Retina (tissue), 1 donor: ENCODE measurements around the gene CERCAM.

Source experiments
- DNase-seq: peaks from one replicate; pipeline ENCODE4 v3.0.0-alpha.2; 2016

The CERCAM gene, protein sequence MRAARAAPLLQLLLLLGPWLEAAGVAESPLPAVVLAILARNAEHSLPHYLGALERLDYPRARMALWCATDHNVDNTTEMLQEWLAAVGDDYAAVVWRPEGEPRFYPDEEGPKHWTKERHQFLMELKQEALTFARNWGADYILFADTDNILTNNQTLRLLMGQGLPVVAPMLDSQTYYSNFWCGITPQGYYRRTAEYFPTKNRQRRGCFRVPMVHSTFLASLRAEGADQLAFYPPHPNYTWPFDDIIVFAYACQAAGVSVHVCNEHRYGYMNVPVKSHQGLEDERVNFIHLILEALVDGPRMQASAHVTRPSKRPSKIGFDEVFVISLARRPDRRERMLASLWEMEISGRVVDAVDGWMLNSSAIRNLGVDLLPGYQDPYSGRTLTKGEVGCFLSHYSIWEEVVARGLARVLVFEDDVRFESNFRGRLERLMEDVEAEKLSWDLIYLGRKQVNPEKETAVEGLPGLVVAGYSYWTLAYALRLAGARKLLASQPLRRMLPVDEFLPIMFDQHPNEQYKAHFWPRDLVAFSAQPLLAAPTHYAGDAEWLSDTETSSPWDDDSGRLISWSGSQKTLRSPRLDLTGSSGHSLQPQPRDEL

GRCh38 chr9:128420651-128421481 lies at the start of gene CERCAM:
Gene CERCAM, plus strand, starts transcription at chr9:128420857. Its CDS starts 21 bp downstream, at chr9:128420878.
- DNase-seq, result peak; percentile 78

GRCh38 chr9:128371630-128372117 lies 49.0 kb upstream of the CERCAM start:
- no peak for DNase-seq

- DNase-seq, result no peak
Measured at GRCh38 chr9:128372188-128372641, 48.4 kb upstream of the CERCAM start.

- no peak for DNase-seq
Measured at GRCh38 chr9:128372784-128373183, 47.9 kb upstream of the CERCAM start.

- DNase-seq, result no peak
Measured at GRCh38 chr9:128374221-128374675, 46.4 kb upstream of the CERCAM start.

- no peak for DNase-seq
Measured at GRCh38 chr9:128375865-128376264, 44.8 kb upstream of the CERCAM start.

DNA sequence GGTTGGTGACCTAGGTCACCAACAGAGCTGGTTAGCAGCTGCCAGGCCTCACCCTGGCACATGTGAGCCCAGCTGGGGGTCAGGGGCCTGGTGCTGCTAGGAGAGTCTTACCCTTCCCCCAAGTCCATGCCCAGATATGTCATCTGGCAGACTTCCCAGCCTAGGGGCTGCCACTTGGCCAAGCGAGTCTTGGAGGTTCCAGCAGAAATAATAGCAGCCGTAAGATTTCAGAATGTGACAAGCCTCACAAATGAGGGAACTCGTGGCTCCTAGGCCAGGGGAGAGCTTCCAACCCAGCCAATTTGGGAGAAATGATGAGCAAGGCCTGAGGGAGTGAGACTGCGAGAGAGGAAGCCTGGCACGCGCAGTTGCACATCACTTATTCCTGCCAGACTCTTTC lies 38.4 kb upstream of the CERCAM start:
- DNase-seq, result no peak

DNA sequence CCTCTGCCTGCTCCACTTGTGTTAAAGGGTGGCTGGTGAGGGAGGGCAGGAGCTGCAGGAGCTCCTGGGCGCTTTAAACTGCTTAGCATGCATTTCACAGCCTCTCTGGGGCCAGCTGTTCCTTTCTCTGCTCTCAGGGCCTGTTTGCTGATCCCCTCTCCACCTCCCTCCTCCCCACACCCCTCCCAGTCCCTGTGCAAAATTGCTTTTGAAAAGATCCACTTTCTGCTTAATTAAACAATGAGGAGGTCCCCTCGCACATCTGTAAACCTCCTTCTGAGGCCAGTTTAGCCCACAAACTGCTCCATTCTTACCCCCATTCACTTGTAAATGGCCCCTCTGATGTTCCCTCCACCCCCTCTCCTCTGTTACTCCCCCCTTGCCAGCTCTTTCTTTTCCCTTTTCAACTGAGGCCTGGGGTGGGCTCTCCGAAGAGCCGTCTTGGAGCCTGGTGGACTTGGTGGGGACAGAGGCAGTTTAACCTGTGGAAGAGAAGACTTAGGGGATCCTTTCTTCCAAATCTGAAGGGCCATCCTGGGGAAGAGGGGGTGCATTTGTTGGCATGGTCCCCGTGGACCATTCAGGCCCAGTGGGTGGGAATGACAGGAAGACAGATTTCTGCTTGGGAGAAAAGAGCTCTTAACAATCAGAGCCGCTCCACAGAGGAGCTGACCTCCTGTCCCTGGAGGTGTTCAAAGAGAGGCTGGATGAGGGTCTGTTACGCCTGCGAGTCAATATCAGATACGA lies 37.5 kb upstream of the CERCAM start:
- peak; percentile 61 for DNase-seq

- DNase-seq, result peak; percentile 32
Measured at GRCh38 chr9:128383791-128384190, 36.9 kb upstream of the CERCAM start.

DNA sequence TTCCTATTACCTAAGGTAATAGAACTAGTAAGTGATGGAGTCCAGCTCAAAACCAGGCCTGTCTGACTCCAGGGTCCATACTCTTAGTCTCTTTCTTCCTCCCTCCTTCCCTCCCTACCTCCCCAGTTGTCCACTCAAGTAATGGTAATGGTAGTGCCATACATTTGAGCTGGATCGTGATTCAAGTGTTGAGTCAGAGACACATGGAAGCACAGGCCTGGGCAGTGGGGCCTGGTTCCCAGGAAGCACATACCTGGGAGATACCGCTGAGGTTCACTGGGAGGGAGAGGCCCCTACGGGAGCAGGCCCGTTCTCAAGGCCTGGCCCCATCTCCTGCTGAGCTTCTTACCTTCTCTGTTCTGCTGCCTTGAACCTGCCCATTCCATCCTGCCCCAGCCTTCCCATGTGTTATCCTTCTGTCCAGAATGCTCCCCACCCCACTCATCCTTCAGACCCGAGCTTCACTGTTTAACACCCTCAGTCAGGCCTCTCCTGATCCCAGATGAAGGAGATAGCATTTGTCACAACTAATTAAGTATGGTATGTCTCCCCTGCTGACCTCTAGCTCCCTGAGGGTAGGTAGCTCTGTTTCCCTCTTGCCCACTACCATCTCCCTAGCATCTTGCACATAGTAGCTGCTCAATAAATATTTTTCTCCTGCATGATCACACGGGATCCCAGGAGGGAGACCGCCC lies 35.7 kb upstream of the CERCAM start:
- no peak for DNase-seq

GRCh38 chr9:128385496-128386460 lies 34.9 kb upstream of the CERCAM start:
- DNase-seq, result no peak

GRCh38 chr9:128388150-128388549 lies 32.5 kb upstream of the CERCAM start:
- no peak for DNase-seq

DNA sequence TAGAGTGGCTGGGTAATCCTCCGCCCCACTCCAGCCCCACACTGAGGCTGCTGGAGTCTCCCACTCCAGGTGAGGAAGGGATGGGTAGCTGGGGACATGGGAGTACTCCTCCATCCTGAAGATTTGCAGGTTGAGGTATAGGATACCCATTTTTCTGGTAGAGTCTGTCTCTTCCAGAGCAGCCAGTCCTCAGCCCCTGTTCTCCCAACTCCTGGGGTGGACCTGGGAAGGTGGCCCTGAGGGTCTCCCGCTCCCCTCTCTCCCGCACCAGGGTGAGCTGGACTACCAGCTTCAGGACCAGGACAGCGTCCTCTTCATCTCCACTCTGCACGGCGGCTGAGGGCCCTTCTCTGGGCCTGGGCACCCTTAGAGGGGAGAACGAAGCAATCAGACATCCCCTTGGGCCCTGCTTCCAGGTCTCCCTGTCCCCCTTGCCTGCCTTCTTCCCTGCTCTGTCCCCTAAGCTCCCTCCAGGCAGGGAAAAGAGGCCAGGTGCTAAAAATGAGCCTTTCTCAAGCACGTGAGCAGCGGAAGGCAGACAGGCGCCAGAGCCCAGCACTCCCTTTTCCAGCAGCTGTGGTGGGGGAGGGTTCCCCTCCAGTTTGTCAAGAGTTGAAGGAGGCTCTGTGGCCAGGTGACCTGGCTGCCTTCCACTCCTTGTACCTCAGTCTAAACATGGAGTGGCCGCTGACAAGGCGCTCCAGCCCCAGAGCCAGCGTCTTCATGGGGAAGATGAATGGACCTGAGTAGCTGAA lies 31.1 kb upstream of the CERCAM start:
- DNase-seq, result no peak

DNA sequence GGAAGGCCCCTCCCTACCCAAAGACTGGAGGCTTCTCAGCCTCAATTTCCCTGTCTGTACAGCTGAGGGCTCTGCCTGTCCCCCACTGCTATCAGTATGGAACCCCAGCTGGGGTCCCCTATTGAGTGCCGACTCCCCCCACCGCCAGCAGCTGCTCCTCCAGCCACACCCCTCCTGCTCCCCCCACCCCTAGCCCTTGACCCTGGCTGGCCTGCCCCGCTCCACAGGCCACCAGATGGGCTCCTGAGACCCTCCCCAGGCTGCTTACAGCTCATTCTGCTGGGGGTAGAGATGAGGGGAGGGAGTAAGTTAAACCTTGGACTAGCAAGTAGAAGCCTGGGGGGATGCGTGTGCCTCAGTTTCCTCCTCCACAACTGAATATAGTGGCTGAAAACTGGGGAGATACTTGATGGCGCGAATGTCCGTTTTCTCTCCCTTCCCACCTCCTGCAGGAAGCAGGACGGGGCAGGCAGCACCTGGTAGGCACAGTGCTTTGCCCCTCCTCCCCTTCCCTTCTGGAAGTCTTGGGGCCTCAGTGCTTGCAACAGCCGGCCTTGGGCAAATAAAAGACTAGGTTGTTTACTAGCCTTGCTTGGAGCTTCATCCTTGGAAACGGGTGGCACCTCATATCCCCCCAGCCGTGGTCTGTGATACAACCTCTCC lies 30.4 kb upstream of the CERCAM start:
- DNase-seq, result no peak

- no peak for DNase-seq
Measured at GRCh38 chr9:128390813-128391711, 29.6 kb upstream of the CERCAM start.

GRCh38 chr9:128391956-128392301 lies 28.7 kb upstream of the CERCAM start:
- DNase-seq, result no peak

GRCh38 chr9:128392302-128393144 lies 28.1 kb upstream of the CERCAM start:
- peak; percentile 71 for DNase-seq
